HG03354 (cell line): ENCODE results near the gene SLC22A5.

Source experiments
- ATAC-seq: cut with Tn5 transposase; IDR thresholded peaks from one replicate; pipeline ENCODE4 v1.9.1; 2021; ENCODE audit warnings: mild to moderate bottlenecking; ENCODE audit not compliant: unreplicated experiment, poor library complexity, severe bottlenecking

SLC22A5 gene

GRCh38 chr5:132422720-132423437 is 53.4 kb downstream of the SLC22A5 start:
- peak; percentile 32 for ATAC-seq

- ATAC-seq = no peak
These were observed 54.0 kb downstream of the SLC22A5 start for GRCh38 chr5:132423438-132423898.

GRCh38 chr5:132424167-132424880 is 54.8 kb downstream of the SLC22A5 start:
- no peak for ATAC-seq

GRCh38 chr5:132425009-132425937 is 55.8 kb downstream of the SLC22A5 start:
- ATAC-seq = peak; percentile 48

GRCh38 chr5:132425975-132426524 is 56.5 kb downstream of the SLC22A5 start:
- ATAC-seq = peak; percentile 4

GRCh38 chr5:132426525-132427138 is 57.1 kb downstream of the SLC22A5 start:
- ATAC-seq = peak; percentile 59

- no peak for ATAC-seq
These were observed 58.0 kb downstream of the SLC22A5 start for GRCh38 chr5:132427281-132428146.

GRCh38 chr5:132428147-132428482 is 58.6 kb downstream of the SLC22A5 start:
- no peak for ATAC-seq

GRCh38 chr5:132428484-132429462 is 59.3 kb downstream of the SLC22A5 start:
- ATAC-seq = no peak

GRCh38 chr5:132429463-132430440 is 60.2 kb downstream of the SLC22A5 start:
- ATAC-seq = no peak

GRCh38 chr5:132430746-132431145 is 61.2 kb downstream of the SLC22A5 start:
- ATAC-seq = no peak

- ATAC-seq = no peak
These were observed 62.1 kb downstream of the SLC22A5 start for GRCh38 chr5:132431632-132432031.

- ATAC-seq = no peak
These were observed 63.6 kb downstream of the SLC22A5 start for GRCh38 chr5:132433141-132433540.

- ATAC-seq = no peak
These were observed 65.1 kb downstream of the SLC22A5 start for GRCh38 chr5:132434416-132435286.

GRCh38 chr5:132435447-132435846 is 65.9 kb downstream of the SLC22A5 start:
- no peak for ATAC-seq
